Medulla oblongata (tissue), 1 donor: ENCODE measurements around the gene EPAS1.

Source experiments
- DNase-seq: peaks from one replicate; pipeline ENCODE4 v3.0.0-alpha.2; 2015; ENCODE audit errors: extremely low spot score

Gene EPAS1

GRCh38 chr2:46320141-46320567 lies 22.9 kb downstream of the EPAS1 start:
- DNase-seq = peak; percentile 17

GRCh38 chr2:46323730-46324129 lies 26.5 kb downstream of the EPAS1 start:
- no peak for DNase-seq

GRCh38 chr2:46325182-46325928 lies 28.1 kb downstream of the EPAS1 start:
- DNase-seq = no peak

GRCh38 chr2:46326231-46326980 lies 29.2 kb downstream of the EPAS1 start:
- no peak for DNase-seq

- no peak for DNase-seq
Measured at GRCh38 chr2:46327627-46328026, 30.4 kb downstream of the EPAS1 start.

- DNase-seq = no peak
Measured at GRCh38 chr2:46328291-46328690, 31.1 kb downstream of the EPAS1 start.

- no peak for DNase-seq
Measured at GRCh38 chr2:46328829-46329228, 31.6 kb downstream of the EPAS1 start.

GRCh38 chr2:46329340-46329739 lies 32.1 kb downstream of the EPAS1 start:
- DNase-seq = no peak

GRCh38 chr2:46329803-46330775 lies 32.9 kb downstream of the EPAS1 start:
- DNase-seq = peak; percentile 30

- peak; percentile 27 for DNase-seq
Measured at GRCh38 chr2:46331109-46331766, 34.0 kb downstream of the EPAS1 start.

- DNase-seq = no peak
Measured at GRCh38 chr2:46332686-46333281, 35.6 kb downstream of the EPAS1 start.

- no peak for DNase-seq
Measured at GRCh38 chr2:46333912-46334311, 36.7 kb downstream of the EPAS1 start.

- DNase-seq = peak; percentile 18
Measured at GRCh38 chr2:46334389-46335271, 37.4 kb downstream of the EPAS1 start.

GRCh38 chr2:46335391-46336282 lies 38.4 kb downstream of the EPAS1 start:
- DNase-seq = peak; percentile 67

- no peak for DNase-seq
Measured at GRCh38 chr2:46336283-46336959, 39.2 kb downstream of the EPAS1 start.

GRCh38 chr2:46337208-46337994 lies 40.2 kb downstream of the EPAS1 start:
- no peak for DNase-seq

- DNase-seq = no peak
Measured at GRCh38 chr2:46338674-46339073, 41.5 kb downstream of the EPAS1 start.

- DNase-seq = peak; percentile 17
Measured at GRCh38 chr2:46339200-46339599, 42.0 kb downstream of the EPAS1 start.
